Measurements from ENCODE around the gene ROBO2.

The ROBO2 gene

GRCh38 chr3:77298417-77298816, 258.5 kb downstream of the ROBO2 start:
- Histone ChIP-seq H3K4me3 (ENCODE audit: low read depth, low read length) (no peak overlapping the region), H3K4me1 (ENCODE audit: control insufficient read depth, insufficient read depth, low read length) (no peaks in the 10 kb centered on the region), H3K36me3 (ENCODE audit: control insufficient read depth in 2 of 2, insufficient read depth in 1 of 2, low read length in 2 of 2) (no peaks in the 10 kb centered on the region), H3K9me3 (ENCODE audit: control insufficient read depth, insufficient read depth, low read depth, low read length) (no peaks in the 10 kb centered on the region), H3K27ac (ENCODE audit: extremely low read depth, low read depth, low read length) (no peak overlapping the region)
- ChIA-PET CTCF (no interaction called here), POLR2A (no interaction called here)
- TF ChIP-seq ZBTB26 (tag by site-specific recombination; optimal IDR thresholded peaks at IDR 0.05) (no peak), ZNF521 (tag by site-specific recombination; IDR thresholded peaks at IDR 0.05) (no peak)

GRCh38 chr3:77303955-77304699, 264.2 kb downstream of the ROBO2 start:
- no peaks in the 10 kb centered on the region for H3K9me3 ChIP-seq (ENCODE audit: control insufficient read depth, insufficient read depth, low read depth, low read length)
- H3K4me3 ChIP-seq (ENCODE audit: low read depth, low read length) = no peak overlapping the region
- POLR2A ChIA-PET = no interaction called here
- no peak for TF ChIP-seq ZNF423 (tag by site-specific recombination; IDR thresholded peaks at IDR 0.05)
- no peak for TF ChIP-seq REST (tag by site-specific recombination; IDR thresholded peaks at IDR 0.05)
- TF ChIP-seq PRDM10 (tag by site-specific recombination; IDR thresholded peaks at IDR 0.05) = no peak
- no peak for TF ChIP-seq ZNF701 (tag by site-specific recombination; IDR thresholded peaks at IDR 0.05)
- TF ChIP-seq ZNF146 (tag by site-specific recombination; IDR thresholded peaks at IDR 0.05) = no peak
- no peak for TF ChIP-seq SP3 (tag by site-specific recombination; IDR thresholded peaks at IDR 0.05)
- TF ChIP-seq PATZ1 (tag by site-specific recombination; IDR thresholded peaks at IDR 0.05) = no peak
- no peak for TF ChIP-seq ZNF571 (tag by site-specific recombination; IDR thresholded peaks at IDR 0.05)
- no peak for TF ChIP-seq ZNF112 (tag by site-specific recombination; IDR thresholded peaks at IDR 0.05)
- TF ChIP-seq ZNF529 (tag by site-specific recombination; IDR thresholded peaks at IDR 0.05; ENCODE audit: insufficient replicate concordance) = no peak
- no peak for TF ChIP-seq ZSCAN18 (tag by site-specific recombination; IDR thresholded peaks at IDR 0.05)
- TF ChIP-seq ZXDB (tag by site-specific recombination; IDR thresholded peaks at IDR 0.05) = no peak
- no peak for TF ChIP-seq ZSCAN16 (tag by site-specific recombination; IDR thresholded peaks at IDR 0.05)
- TF ChIP-seq ZNF174 (tag by site-specific recombination; IDR thresholded peaks at IDR 0.05) = no peak
- no peaks in the 10 kb centered on the region for H3K36me3 ChIP-seq (ENCODE audit: control insufficient read depth in 2 of 2, insufficient read depth in 1 of 2, low read length in 2 of 2)
- CTCF ChIA-PET = no interaction called here
- no peak overlapping the region for H3K27ac ChIP-seq (ENCODE audit: extremely low read depth, low read depth, low read length)
- no peaks in the 10 kb centered on the region for H3K4me1 ChIP-seq (ENCODE audit: control insufficient read depth, insufficient read depth, low read length)

All from HEK293 (cell line).